Psoas muscle (tissue), 8 donors: ENCODE results near the gene RAB4B. TPM values are rescaled to one million over a fixed set of nuclear protein-coding genes. Genes with fewer than 3 reads are reported as not detected.
"Not testable (repeated sequence)": the region's sequence is repeated elsewhere in the genome, so short reads cannot be mapped to it uniquely, and the experiment has no call there.

Experiments used
- ATAC-seq, 4 donors: fragments of 200-7000 bp; cut with Tn5 transposase; one replicate each; pipeline ENCODE4 v1.9.1; 2020; ENCODE audit warnings: moderate library complexity in 3 of 4, mild to moderate bottlenecking in 2 of 4
- DNase-seq, 2 donors: peaks; one replicate each; pipeline ENCODE4 v3.0.0-alpha.2; 2020
- H3K27ac ChIP-seq: fragments of 200-600 bp; one replicate; pipeline ENCODE4 v1.8.0; 2022
- H3K27me3 ChIP-seq, 3 donors: fragments of 200-600 bp in 1 of 3; one replicate each; pipeline versions ENCODE4 v1.6.1 to v1.8.0; 2013 to 2022; ENCODE audit warnings: low read length in 2 of 3, mild to moderate bottlenecking in 2 of 3, moderate library complexity in 1 of 3; ENCODE audit not compliant: insufficient read depth in 3 of 3
- H3K36me3 ChIP-seq, 2 donors: fragments of 200-600 bp in 1 of 2; one replicate each; pipeline versions ENCODE4 v1.6.1 to v1.8.0; 2013 to 2022; ENCODE audit warnings: low read depth in 1 of 2, mild to moderate bottlenecking in 1 of 2, moderate library complexity in 1 of 2; ENCODE audit not compliant: insufficient read depth in 1 of 2
- H3K4me1 ChIP-seq: fragments of 200-600 bp; one replicate; pipeline ENCODE4 v1.8.0; 2022
- H3K4me3 ChIP-seq: fragments of 200-600 bp; one replicate; pipeline ENCODE4 v1.8.0; 2022; ENCODE audit warnings: mild to moderate bottlenecking
- H3K9me3 ChIP-seq: fragments of 200-600 bp; one replicate; pipeline ENCODE4 v1.8.0; 2022
- CTCF ChIP-seq: fragments of 200-600 bp; IDR thresholded peaks from one replicate; pipeline ENCODE4 v1.8.0; 2022; ENCODE audit warnings: antibody characterized with exemption
- WGBS, 3 donors: extraction: QIAGEN DNeasy Blood & Tissue Kit; methylation state at CpG; one replicate each; pipeline versions ENCODE4 v1.1.6 to v1.1.7; 2013; 5-methylcytosine and 5-hydroxymethylcytosine counted together
- intact Hi-C, 2 donors: fragments of 100-400 bp; cut with DNase I; formaldehyde crosslinking; loops; one replicate each; pipeline versions ENCODE4 v1.11.0 to v1.14.2; 2022
- polyA plus RNA-seq, 3 donors: library from polyadenylated mRNA; stranded (reverse); fragments of 200-250 nt; gene quantifications; one replicate each; pipeline ENCODE4 v1.2.3, GENCODE V29; 2013
- total RNA-seq, 4 donors: library from RNA; stranded (reverse); fragmentation: NEBNext Ultra II Directional in 2 of 4; extraction: Animal tissue kit (Norgen Biotek cat#: 25700) in 2 of 4; gene quantifications; one replicate each; pipeline versions ENCODE4 v1.2.1 to v1.2.4, GENCODE V29; 2021 to 2023
- donor health status: healthy with polysubstance abuse.
- donor health status: DM: no; HTN: no; CAD: no; lungs with moderate emphysema.
- donor health status: Bipolar disorder and iron deficiency.
- donor health status: healthy.
- donor health status: DM: yes; HTN: yes; CAD: no.
- donor health status: DM: no; HTN: no; CAD: no.
- donor health status: DM: no; HTN: no; CAD: no.
- donor health status: DM: yes; HTN: yes; CAD: no.

The RAB4B gene
- total and polyA plus RNA-seq, 7 donors = 8.2 to 28.7 (median 14.5) TPM

- no peaks in the 10 kb centered on the region for H3K4me1 ChIP-seq
- no peaks in the 10 kb centered on the region for H3K27me3 ChIP-seq
- DNase-seq (no peak), ATAC-seq (no peak)
- intact Hi-C loops = no loop called here
- H3K4me3 ChIP-seq = no peak overlapping the region
- TF ChIP-seq CTCF = no peak
- H3K9me3 ChIP-seq = no peaks in the 10 kb centered on the region
- WGBS, 3 donors = 75 to 85% (median 76%) methylated on average over 5 of the region's 5 CpGs
- no peak overlapping the region for H3K27ac ChIP-seq
- H3K36me3 ChIP-seq = peaks cover 11 to 27% of the 10 kb centered on the region in 2 donors
Measured at GRCh38 chr19:40768869-40769268, 9.2 kb upstream of the RAB4B start.

GRCh38 chr19:40771101-40771862 is 6.8 kb upstream of the RAB4B start:
- DNase-seq, intact Hi-C loops, H3K9me3 ChIP-seq, H3K27ac ChIP-seq, H3K4me1 ChIP-seq, H3K4me3 ChIP-seq, H3K27me3 ChIP-seq, H3K36me3 ChIP-seq, ATAC-seq: not testable (repeated sequence)
- WGBS, 3 donors = 86 to 89% (median 87%) methylated on average over 10 of the region's 10 CpGs

GRCh38 chr19:40774916-40775631 is 3.0 kb upstream of the RAB4B start, which contains the start of gene MIA:
TSS of gene MIA (plus strand) at chr19:40775521. CDS start at chr19:40775543, 22 bp downstream.
- DNase-seq = no peak
- WGBS, 3 donors = 84 to 87% (median 86%) methylated on average over 9 of the region's 9 CpGs
- no peak for TF ChIP-seq CTCF
- Histone ChIP-seq H3K9me3 (no peaks in the 10 kb centered on the region), H3K36me3 (no peaks in the 10 kb centered on the region), H3K4me3 (no peak within 1 kb of the TSS), H3K27ac (no peak within 1 kb of the TSS), H3K4me1 (peaks cover 12% of the 10 kb centered on the region), H3K27me3 (no peaks in the 10 kb centered on the region)
- no peak for ATAC-seq
- intact Hi-C loops = no loop called here

GRCh38 chr19:40775632-40776022 is 2.4 kb upstream of the RAB4B start:
- H3K27ac ChIP-seq = no peak overlapping the region
- peaks cover 12% of the 10 kb centered on the region for H3K4me1 ChIP-seq
- no peak for TF ChIP-seq CTCF
- intact Hi-C loops = loop anchor here in 1 of 2 donors (2.0 kb wide), 1 partner anchor 23 kb away; no protein-coding TSS in a partner anchor
- 90 to 98% (median 93%) methylated on average over 10 of the region's 10 CpGs for WGBS, 3 donors
- no peak for DNase-seq
- H3K27me3 ChIP-seq = no peaks in the 10 kb centered on the region
- H3K4me3 ChIP-seq = no peak overlapping the region
- H3K9me3 ChIP-seq = no peaks in the 10 kb centered on the region
- no peaks in the 10 kb centered on the region for H3K36me3 ChIP-seq
- ATAC-seq = no peak

GRCh38 chr19:40776364-40776763 is 1.7 kb upstream of the RAB4B start:
- Histone ChIP-seq H3K4me1 (peaks cover 12% of the 10 kb centered on the region), H3K36me3 (no peaks in the 10 kb centered on the region), H3K9me3 (no peaks in the 10 kb centered on the region), H3K4me3 (no peak overlapping the region), H3K27me3 (no peaks in the 10 kb centered on the region), H3K27ac (no peak overlapping the region)
- no peak for TF ChIP-seq CTCF
- 77 to 80% (median 80%) methylated on average over 7 of the region's 7 CpGs for WGBS, 3 donors
- ATAC-seq = no peak
- intact Hi-C loops = loop anchor here in 1 of 2 donors (2.0 kb wide), 1 partner anchor 24 kb away; no protein-coding TSS in a partner anchor
- DNase-seq = no peak
